Measurements from ENCODE around the gene AADACL3. TPM values are rescaled to one million over a fixed set of nuclear protein-coding genes. Genes with fewer than 3 reads are reported as not detected.

AADACL3 gene
- total and polyA plus RNA-seq, 2 donors (not counting 3 experiments of a cell fraction or from before 2014, with no cell fraction given) = not detected

DNA sequence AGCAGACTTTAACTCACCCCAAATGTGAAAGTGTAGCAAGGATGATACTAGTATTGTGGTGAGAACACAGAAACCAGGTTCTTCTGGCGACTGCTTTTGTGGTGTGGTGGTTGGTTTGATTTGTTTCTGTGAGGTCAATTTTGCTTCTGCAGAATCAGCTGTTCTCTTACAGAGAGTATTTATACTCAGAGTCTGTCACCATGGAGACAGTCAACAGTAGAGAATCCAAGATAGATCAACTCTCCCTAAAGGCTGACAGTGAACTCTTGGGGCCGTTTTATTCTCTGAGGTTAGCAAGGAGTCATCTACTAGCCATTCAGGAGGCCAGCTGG is 30.0 kb downstream of the AADACL3 start, which contains the start of gene CFAP107:
Gene CFAP107, plus strand, starts transcription at position 209 of the 332 bp plus-strand sequence. CDS start 231 bp downstream, outside the sequence.
- no peak within 1 kb of the TSS for H2AFZ ChIP-seq (ENCODE audit: low read depth, low read length)
- no TSS peak for BruUV-seq (replicated peaks)
- no peaks in the 10 kb centered on the region for H3K9me1 ChIP-seq (replicated peaks; ENCODE audit: control insufficient read depth, extremely low read depth, insufficient read depth, low read length)
- TF ChIP-seq GATA2 (IDR thresholded peaks at IDR 0.05; ENCODE audit: insufficient read depth, insufficient read length, low read depth, low read length) = no peak
- no peak for TF ChIP-seq POLR2A (IDR thresholded peaks at IDR 0.05; ENCODE audit: low read depth, low read length)
- TF ChIP-seq, protein P1, sequence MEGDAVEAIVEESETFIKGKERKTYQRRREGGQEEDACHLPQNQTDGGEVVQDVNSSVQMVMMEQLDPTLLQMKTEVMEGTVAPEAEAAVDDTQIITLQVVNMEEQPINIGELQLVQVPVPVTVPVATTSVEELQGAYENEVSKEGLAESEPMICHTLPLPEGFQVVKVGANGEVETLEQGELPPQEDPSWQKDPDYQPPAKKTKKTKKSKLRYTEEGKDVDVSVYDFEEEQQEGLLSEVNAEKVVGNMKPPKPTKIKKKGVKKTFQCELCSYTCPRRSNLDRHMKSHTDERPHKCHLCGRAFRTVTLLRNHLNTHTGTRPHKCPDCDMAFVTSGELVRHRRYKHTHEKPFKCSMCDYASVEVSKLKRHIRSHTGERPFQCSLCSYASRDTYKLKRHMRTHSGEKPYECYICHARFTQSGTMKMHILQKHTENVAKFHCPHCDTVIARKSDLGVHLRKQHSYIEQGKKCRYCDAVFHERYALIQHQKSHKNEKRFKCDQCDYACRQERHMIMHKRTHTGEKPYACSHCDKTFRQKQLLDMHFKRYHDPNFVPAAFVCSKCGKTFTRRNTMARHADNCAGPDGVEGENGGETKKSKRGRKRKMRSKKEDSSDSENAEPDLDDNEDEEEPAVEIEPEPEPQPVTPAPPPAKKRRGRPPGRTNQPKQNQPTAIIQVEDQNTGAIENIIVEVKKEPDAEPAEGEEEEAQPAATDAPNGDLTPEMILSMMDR (IDR thresholded peaks at IDR 0.05; ENCODE audit: extremely low read depth in 1 of 2, insufficient read depth in 1 of 2, low read depth in 1 of 2, low read length in 2 of 2) = no peak
- TF ChIP-seq MYC (IDR thresholded peaks at IDR 0.05; ENCODE audit: low read depth, low read length) = no peak
- TF ChIP-seq POLR2AphosphoS5 (IDR thresholded peaks at IDR 0.05; ENCODE audit: insufficient read depth, low read depth, low read length) = no peak
- no peak for TF ChIP-seq FOS (IDR thresholded peaks at IDR 0.05; ENCODE audit: borderline replicate concordance, insufficient read depth, low read length)
- TF ChIP-seq, protein P2, sequence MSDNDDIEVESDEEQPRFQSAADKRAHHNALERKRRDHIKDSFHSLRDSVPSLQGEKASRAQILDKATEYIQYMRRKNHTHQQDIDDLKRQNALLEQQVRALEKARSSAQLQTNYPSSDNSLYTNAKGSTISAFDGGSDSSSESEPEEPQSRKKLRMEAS (IDR thresholded peaks at IDR 0.05; ENCODE audit: insufficient read depth, insufficient read length) = no peak
- TF ChIP-seq JUN (IDR thresholded peaks at IDR 0.05; ENCODE audit: borderline replicate concordance, insufficient read depth, insufficient read length, low read depth) = no peak
- no peak for TF ChIP-seq EZH2 (IDR thresholded peaks at IDR 0.05; ENCODE audit: borderline replicate concordance, low read depth, low read length, severe bottlenecking)
- intact Hi-C loops (cut with micrococcal nuclease) (no loop called here), dilution Hi-C loops (cut with MboI; ENCODE audit: extremely low pct_ligation_motif_present, low sequenced_read_pairs) (no loop called here)
- CTCF ChIA-PET = no interaction called here
- H4K20me1 ChIP-seq (replicated peaks; ENCODE audit: control insufficient read depth, extremely low read depth, insufficient read depth, low read length) = no peaks in the 10 kb centered on the region
- H3K27ac ChIP-seq (ENCODE audit: insufficient read depth, low read depth, low read length) = no peak within 1 kb of the TSS
- DNase-seq (ENCODE audit: low read depth, low spot score) = no peak
- H3K4me3 ChIP-seq (replicated peaks in 1 of 3; ENCODE audit: insufficient read depth in 1 of 3, low read depth in 1 of 3, low read length in 3 of 3) = no peak within 1 kb of the TSS
- FAIRE-seq = no peak
- H3K9me3 ChIP-seq (replicated peaks; ENCODE audit: control insufficient read depth, insufficient read depth, low read length) = no peaks in the 10 kb centered on the region
- no peaks in the 10 kb centered on the region for H3K27me3 ChIP-seq (ENCODE audit: control insufficient read depth in 2 of 2, insufficient read depth in 2 of 2, low read length in 2 of 2)
- H3K36me3 ChIP-seq (ENCODE audit: control insufficient read depth in 2 of 2, extremely low read depth in 1 of 2, insufficient read depth in 2 of 2, low read length in 2 of 2) = no peaks in the 10 kb centered on the region
- no peak within 1 kb of the TSS for H3K9ac ChIP-seq (replicated peaks; ENCODE audit: extremely low read depth, insufficient read depth, low read length)
- no peaks in the 10 kb centered on the region for H3K79me2 ChIP-seq (ENCODE audit: control insufficient read depth, insufficient read depth, low read length)
- no peak within 1 kb of the TSS for H3K4me2 ChIP-seq (ENCODE audit: insufficient read depth, low read length)
- POLR2A ChIA-PET = no interaction called here
- H3K4me1 ChIP-seq (ENCODE audit: control insufficient read depth, extremely low read depth, insufficient read depth, low read length) = no peaks in the 10 kb centered on the region
